ENCODE measurements around the gene OGFRL1.

- TF ChIP-seq CTCF (IDR thresholded peaks at IDR 0.05): no peak
- TF ChIP-seq ZFX (IDR thresholded peaks at IDR 0.05; ENCODE audit: borderline replicate concordance): no peak
Observed at GRCh38 chr6:71279740-71280139, 8.9 kb upstream of the OGFRL1 start.

All from 22Rv1 (cell line).